SK-N-SH treated with all-trans-retinoic acid at 6 μM for 48 hours (cell line): ENCODE data around the gene DAGLA.
"Not testable (repeated sequence)": the region's sequence is repeated elsewhere in the genome, so short reads cannot be mapped to it uniquely, and the experiment has no call there.

Experiments used
- ATAC-seq: fragments of 200-7000 bp; cut with Tn5 transposase; 3 replicates; pipeline ENCODE4 v1.9.1; 2020; ENCODE audit warnings: mild to moderate bottlenecking, moderate library complexity
- ARNTL ChIP-seq: fragments of 450-650 bp; formaldehyde crosslinking; IDR thresholded peaks from 2 replicates; pipeline ENCODE4 v1.5.0; 2020; ENCODE audit warnings: low read depth, mild to moderate bottlenecking, moderate library complexity, borderline replicate concordance
- BACH2 ChIP-seq: fragments of 250-450 bp; sonication (Bioruptor Pico); IDR thresholded peaks from 2 replicates; pipeline ENCODE4 v1.9.0; 2021; ENCODE audit warnings: mild to moderate bottlenecking, borderline replicate concordance
- CSDC2 ChIP-seq: fragments of 250-450 bp; sonication (Bioruptor Pico); IDR thresholded peaks from 2 replicates; pipeline ENCODE4 v1.5.0; 2020; ENCODE audit warnings: mild to moderate bottlenecking, moderate library complexity
- ESRRG ChIP-seq: fragments of 250-450 bp; sonication (Bioruptor Pico); IDR thresholded peaks from 2 replicates; pipeline ENCODE4 v1.6.1; 2021; ENCODE audit warnings: mild to moderate bottlenecking
- ISL1 ChIP-seq: fragments of 250-450 bp; sonication (Bioruptor Pico); IDR thresholded peaks from 2 replicates; pipeline ENCODE4 v2.1.2; 2022; ENCODE audit warnings: mild to moderate bottlenecking, moderate library complexity
- OSR1 ChIP-seq: fragments of 250-450 bp; sonication (Bioruptor Pico); IDR thresholded peaks from 2 replicates; pipeline ENCODE4 v1.8.0; 2022; ENCODE audit warnings: moderate library complexity, mild to moderate bottlenecking, inconsistent platforms
- RARB ChIP-seq: fragments of 250-450 bp; sonication (Bioruptor Pico); IDR thresholded peaks from 2 replicates; pipeline ENCODE4 v1.8.0; 2021; ENCODE audit warnings: mild to moderate bottlenecking, moderate library complexity
- SNAI2 ChIP-seq: fragments of 250-450 bp; sonication (Bioruptor Pico); IDR thresholded peaks from 2 replicates; pipeline ENCODE4 v1.5.0; 2020; ENCODE audit warnings: mild to moderate bottlenecking, moderate library complexity
- TCF4 ChIP-seq: fragments of 250-450 bp; sonication (Bioruptor Pico); IDR thresholded peaks from 2 replicates; pipeline ENCODE4 v1.8.0; 2021; ENCODE audit warnings: mild to moderate bottlenecking, moderate library complexity, borderline replicate concordance
- ZC3H10 ChIP-seq: fragments of 250-450 bp; sonication (Bioruptor Pico); IDR thresholded peaks from 2 replicates; pipeline ENCODE4 v1.5.1; 2021; ENCODE audit warnings: mild to moderate bottlenecking, moderate library complexity
- ZFP3 ChIP-seq: fragments of 250-450 bp; sonication (Bioruptor Pico); IDR thresholded peaks from 2 replicates; pipeline ENCODE4 v1.5.0; 2020; ENCODE audit warnings: mild to moderate bottlenecking, moderate library complexity
- ZFP30 ChIP-seq: fragments of 450-650 bp; formaldehyde crosslinking; IDR thresholded peaks from 2 replicates; pipeline ENCODE4 v1.5.0; 2022; ENCODE audit warnings: mild to moderate bottlenecking, moderate library complexity
- ZNF565 ChIP-seq: fragments of 450-650 bp; formaldehyde crosslinking; conservative IDR thresholded peaks from 2 replicates; pipeline ENCODE4 v1.5.0; 2020; ENCODE audit warnings: low read depth, mild to moderate bottlenecking, moderate library complexity
- ZNF8 ChIP-seq: fragments of 450-650 bp; formaldehyde crosslinking; IDR thresholded peaks from 2 replicates; pipeline ENCODE4 v1.5.0; 2020; ENCODE audit warnings: mild to moderate bottlenecking, moderate library complexity
- TF ChIP-seq, protein P1 (sequence below): fragments of 250-450 bp; sonication (Bioruptor Pico); IDR thresholded peaks from 2 replicates; pipeline ENCODE4 v1.8.0; 2020; ENCODE audit warnings: mild to moderate bottlenecking, moderate library complexity, borderline replicate concordance
- TF ChIP-seq, protein P2 (sequence below): fragments of 250-450 bp; sonication (Bioruptor Pico); IDR thresholded peaks from 2 replicates; pipeline ENCODE4 v1.5.1; 2021; ENCODE audit warnings: mild to moderate bottlenecking, moderate library complexity
- TF ChIP-seq, protein P3 (sequence below): fragments of 250-450 bp; sonication (Bioruptor Pico); IDR thresholded peaks from 2 replicates; pipeline ENCODE4 v1.5.0; 2020; ENCODE audit warnings: mild to moderate bottlenecking, moderate library complexity
- TF ChIP-seq, protein P4 (sequence below): fragments of 250-450 bp; sonication (Bioruptor Pico); IDR thresholded peaks from 2 replicates; pipeline ENCODE4 v1.8.0; 2021; ENCODE audit warnings: low read depth, mild to moderate bottlenecking, moderate library complexity, borderline replicate concordance

DAGLA gene

DNA sequence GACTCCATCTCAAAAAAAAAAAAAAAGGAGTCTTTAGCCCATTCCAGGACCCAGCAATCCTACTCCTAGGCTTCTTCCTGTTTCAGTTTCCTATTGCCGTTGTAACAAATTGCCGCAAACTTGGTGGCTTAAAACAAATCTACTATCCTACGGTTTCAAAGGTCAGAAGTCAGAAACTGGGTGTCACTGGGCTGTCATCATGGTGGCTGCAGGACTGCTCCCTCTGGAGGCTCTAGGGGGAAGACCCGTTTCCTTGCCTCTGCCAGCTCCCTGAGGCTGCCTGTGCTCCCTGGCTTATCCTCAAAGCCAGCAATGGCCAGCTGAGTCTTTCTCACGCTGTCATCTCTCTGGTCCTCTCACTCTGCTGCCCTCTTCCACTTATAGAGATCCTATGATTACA is 8.7 kb upstream of the DAGLA start (continued):
- TF ChIP-seq, protein P1, sequence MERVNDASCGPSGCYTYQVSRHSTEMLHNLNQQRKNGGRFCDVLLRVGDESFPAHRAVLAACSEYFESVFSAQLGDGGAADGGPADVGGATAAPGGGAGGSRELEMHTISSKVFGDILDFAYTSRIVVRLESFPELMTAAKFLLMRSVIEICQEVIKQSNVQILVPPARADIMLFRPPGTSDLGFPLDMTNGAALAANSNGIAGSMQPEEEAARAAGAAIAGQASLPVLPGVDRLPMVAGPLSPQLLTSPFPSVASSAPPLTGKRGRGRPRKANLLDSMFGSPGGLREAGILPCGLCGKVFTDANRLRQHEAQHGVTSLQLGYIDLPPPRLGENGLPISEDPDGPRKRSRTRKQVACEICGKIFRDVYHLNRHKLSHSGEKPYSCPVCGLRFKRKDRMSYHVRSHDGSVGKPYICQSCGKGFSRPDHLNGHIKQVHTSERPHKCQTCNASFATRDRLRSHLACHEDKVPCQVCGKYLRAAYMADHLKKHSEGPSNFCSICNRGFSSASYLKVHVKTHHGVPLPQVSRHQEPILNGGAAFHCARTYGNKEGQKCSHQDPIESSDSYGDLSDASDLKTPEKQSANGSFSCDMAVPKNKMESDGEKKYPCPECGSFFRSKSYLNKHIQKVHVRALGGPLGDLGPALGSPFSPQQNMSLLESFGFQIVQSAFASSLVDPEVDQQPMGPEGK = no peak
- no peak for TF ChIP-seq RARB (CRISPR knock-in tag)
- no peak for TF ChIP-seq ZNF8
- TF ChIP-seq BACH2 = no peak
- TF ChIP-seq, protein P2, sequence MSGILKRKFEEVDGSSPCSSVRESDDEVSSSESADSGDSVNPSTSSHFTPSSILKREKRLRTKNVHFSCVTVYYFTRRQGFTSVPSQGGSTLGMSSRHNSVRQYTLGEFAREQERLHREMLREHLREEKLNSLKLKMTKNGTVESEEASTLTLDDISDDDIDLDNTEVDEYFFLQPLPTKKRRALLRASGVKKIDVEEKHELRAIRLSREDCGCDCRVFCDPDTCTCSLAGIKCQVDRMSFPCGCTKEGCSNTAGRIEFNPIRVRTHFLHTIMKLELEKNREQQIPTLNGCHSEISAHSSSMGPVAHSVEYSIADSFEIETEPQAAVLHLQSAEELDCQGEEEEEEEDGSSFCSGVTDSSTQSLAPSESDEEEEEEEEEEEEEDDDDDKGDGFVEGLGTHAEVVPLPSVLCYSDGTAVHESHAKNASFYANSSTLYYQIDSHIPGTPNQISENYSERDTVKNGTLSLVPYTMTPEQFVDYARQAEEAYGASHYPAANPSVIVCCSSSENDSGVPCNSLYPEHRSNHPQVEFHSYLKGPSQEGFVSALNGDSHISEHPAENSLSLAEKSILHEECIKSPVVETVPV = no peak
- no peak for TF ChIP-seq OSR1 (CRISPR knock-in tag)

DNA sequence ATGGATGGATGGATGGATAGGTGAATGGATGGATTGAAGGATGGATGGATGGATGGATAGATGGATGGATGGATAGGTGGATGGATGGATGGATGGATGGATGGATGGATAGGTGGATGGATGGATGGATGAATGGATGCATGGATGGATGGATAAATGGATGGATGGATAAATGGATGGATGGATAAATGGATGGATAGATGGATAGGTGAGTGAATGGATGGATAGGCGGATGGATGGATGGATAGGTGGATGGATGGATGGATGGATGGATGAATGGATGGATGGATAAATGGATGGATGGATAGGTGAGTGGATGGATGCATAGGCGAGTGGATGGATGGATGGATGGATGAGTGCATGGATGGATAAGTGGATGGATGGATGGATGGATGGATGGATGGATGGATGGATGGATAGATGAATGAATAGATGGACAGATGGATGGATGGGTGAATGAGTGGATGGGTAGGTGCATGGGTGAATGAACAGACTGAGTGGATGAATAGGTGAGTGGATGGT is 6.2 kb upstream of the DAGLA start:
- ATAC-seq = not testable (repeated sequence)

DNA sequence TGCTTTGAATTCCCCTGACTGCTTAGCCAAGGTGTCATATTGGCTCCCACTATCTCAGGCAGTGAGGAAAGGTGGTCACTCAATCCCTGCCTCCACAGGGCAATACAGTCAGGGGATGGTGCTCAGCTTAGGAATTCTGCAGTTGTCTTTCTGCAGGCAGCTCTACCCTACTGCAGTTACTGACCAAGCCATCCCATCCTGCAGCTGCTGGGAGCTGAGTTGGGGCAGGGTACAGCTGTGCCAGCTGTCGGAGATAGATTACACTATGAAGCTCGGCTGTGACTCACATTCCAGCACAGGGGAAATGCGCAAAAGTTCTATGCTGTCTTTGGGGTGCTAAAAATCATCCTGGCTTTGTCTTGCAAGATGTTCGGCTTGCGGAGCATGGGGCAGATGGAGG is 4.4 kb upstream of the DAGLA start:
- TF ChIP-seq CSDC2 (CRISPR knock-in tag) (no peak), ARNTL (CRISPR knock-in tag) (no peak), ISL1 (CRISPR knock-in tag) (no peak)
- TF ChIP-seq, all 23 proteins: peak for 0
- no peak for ATAC-seq

DNA sequence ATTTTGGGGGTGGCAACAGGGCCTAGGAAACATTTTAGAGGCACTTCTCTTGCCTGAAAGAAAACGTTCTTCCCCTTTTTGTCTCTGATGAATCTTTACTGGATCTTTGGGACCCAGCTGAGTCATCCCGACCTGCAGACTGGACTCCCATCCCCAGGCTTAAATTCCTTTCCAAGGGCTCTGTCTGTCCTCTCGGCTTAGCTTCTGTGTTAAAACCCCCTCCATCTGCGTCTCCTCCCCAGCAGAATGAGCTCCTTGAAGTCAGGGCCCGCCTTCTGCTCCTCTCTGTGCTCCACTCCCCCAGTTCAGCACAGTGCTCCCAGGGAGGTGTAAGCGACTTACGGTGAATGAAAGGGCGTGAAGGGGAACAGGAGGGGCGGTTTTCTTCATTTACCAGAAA is 895 bp upstream of the DAGLA start:
- TF ChIP-seq, protein P3, sequence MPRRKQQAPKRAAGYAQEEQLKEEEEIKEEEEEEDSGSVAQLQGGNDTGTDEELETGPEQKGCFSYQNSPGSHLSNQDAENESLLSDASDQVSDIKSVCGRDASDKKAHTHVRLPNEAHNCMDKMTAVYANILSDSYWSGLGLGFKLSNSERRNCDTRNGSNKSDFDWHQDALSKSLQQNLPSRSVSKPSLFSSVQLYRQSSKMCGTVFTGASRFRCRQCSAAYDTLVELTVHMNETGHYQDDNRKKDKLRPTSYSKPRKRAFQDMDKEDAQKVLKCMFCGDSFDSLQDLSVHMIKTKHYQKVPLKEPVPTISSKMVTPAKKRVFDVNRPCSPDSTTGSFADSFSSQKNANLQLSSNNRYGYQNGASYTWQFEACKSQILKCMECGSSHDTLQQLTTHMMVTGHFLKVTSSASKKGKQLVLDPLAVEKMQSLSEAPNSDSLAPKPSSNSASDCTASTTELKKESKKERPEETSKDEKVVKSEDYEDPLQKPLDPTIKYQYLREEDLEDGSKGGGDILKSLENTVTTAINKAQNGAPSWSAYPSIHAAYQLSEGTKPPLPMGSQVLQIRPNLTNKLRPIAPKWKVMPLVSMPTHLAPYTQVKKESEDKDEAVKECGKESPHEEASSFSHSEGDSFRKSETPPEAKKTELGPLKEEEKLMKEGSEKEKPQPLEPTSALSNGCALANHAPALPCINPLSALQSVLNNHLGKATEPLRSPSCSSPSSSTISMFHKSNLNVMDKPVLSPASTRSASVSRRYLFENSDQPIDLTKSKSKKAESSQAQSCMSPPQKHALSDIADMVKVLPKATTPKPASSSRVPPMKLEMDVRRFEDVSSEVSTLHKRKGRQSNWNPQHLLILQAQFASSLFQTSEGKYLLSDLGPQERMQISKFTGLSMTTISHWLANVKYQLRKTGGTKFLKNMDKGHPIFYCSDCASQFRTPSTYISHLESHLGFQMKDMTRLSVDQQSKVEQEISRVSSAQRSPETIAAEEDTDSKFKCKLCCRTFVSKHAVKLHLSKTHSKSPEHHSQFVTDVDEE (CRISPR knock-in tag) = no peak
- no peak for TF ChIP-seq OSR1 (CRISPR knock-in tag)
- TF ChIP-seq ZNF565 (CRISPR knock-in tag) = no peak
- TF ChIP-seq BACH2 = no peak
- TF ChIP-seq, protein P4, sequence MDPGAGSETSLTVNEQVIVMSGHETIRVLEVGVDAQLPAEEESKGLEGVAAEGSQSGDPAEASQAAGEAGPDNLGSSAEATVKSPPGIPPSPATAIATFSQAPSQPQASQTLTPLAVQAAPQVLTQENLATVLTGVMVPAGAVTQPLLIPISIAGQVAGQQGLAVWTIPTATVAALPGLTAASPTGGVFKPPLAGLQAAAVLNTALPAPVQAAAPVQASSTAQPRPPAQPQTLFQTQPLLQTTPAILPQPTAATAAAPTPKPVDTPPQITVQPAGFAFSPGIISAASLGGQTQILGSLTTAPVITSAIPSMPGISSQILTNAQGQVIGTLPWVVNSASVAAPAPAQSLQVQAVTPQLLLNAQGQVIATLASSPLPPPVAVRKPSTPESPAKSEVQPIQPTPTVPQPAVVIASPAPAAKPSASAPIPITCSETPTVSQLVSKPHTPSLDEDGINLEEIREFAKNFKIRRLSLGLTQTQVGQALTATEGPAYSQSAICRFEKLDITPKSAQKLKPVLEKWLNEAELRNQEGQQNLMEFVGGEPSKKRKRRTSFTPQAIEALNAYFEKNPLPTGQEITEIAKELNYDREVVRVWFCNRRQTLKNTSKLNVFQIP (CRISPR knock-in tag) = no peak
- no peak for TF ChIP-seq ESRRG
- no peak for TF ChIP-seq ZNF8
- no peak for TF ChIP-seq TCF4 (CRISPR knock-in tag)
- no peak for TF ChIP-seq ZFP3 (CRISPR knock-in tag)
- TF ChIP-seq, protein P1 = no peak
- no peak for TF ChIP-seq SNAI2 (CRISPR knock-in tag)
- no peak for TF ChIP-seq ZC3H10 (CRISPR knock-in tag)
- TF ChIP-seq, protein P2 = no peak
- no peak for TF ChIP-seq ZFP30 (CRISPR knock-in tag)
- ATAC-seq = no peak
